GM12878 (cell line): Measurements from ENCODE around the gene CCDC27. TPM values are rescaled to one million over a fixed set of nuclear protein-coding genes. Genes with fewer than 3 reads are reported as not detected.
A peak's percentile ranks its signal among the peaks of the same experiment; 100 is the strongest.

Experiments
- ATF7 ChIP-seq: fragments of 450-650 bp; IDR thresholded peaks from 2 replicates; pipeline ENCODE4 v1.6.1; 2016; ENCODE audit warnings: low read depth, mild to moderate bottlenecking
- CEBPB ChIP-seq, 2 experiments: fragments of 150-350 bp in 1 of 2; IDR thresholded peaks; 2 replicates each; pipeline ENCODE4 v1.6.1; 2012 to 2014; ENCODE audit warnings: low read depth in 2 of 2, low read length in 2 of 2, borderline replicate concordance in 1 of 2, inconsistent platforms in 1 of 2
- IRF4 ChIP-seq: IDR thresholded peaks from 2 replicates; pipeline ENCODE4 v1.6.1; 2011; ENCODE audit warnings: low read depth, low read length
- KLF5 ChIP-seq: fragments of 450-650 bp; IDR thresholded peaks from 2 replicates; pipeline ENCODE4 v1.6.1; 2014; ENCODE audit warnings: mild to moderate bottlenecking; ENCODE audit not compliant: partially characterized antibody
- MYC ChIP-seq: IDR thresholded peaks from 2 replicates; pipeline ENCODE4 v1.6.1; 2011; ENCODE audit warnings: mild to moderate bottlenecking, low read length, moderate library complexity, inconsistent platforms; ENCODE audit not compliant: insufficient read depth, insufficient replicate concordance, insufficient read length, severe bottlenecking
- POLR2A ChIP-seq: IDR thresholded peaks from 2 replicates; pipeline ENCODE4 v1.6.1; 2011; ENCODE audit warnings: low read depth, mild to moderate bottlenecking, low read length
- POLR2AphosphoS2 ChIP-seq: IDR thresholded peaks from 2 replicates; pipeline ENCODE4 v1.6.1; 2011; ENCODE audit warnings: low read depth, mild to moderate bottlenecking, low read length, improper control_type of control experiment, moderate library complexity
- RAD51 ChIP-seq: fragments of 450-650 bp; IDR thresholded peaks from 2 replicates; pipeline ENCODE4 v1.6.1; 2016; ENCODE audit warnings: moderate library complexity, mild to moderate bottlenecking, inconsistent platforms
- SP1 ChIP-seq: IDR thresholded peaks from one replicate; pipeline ENCODE4 v1.6.1; 2011; ENCODE audit warnings: low read depth, low read length
- TBL1XR1 ChIP-seq: IDR thresholded peaks from 2 replicates; pipeline ENCODE4 v1.6.1; 2012; ENCODE audit warnings: low read depth, low read length, improper control_type of control experiment
- ZNF217 ChIP-seq: fragments of 450-650 bp; IDR thresholded peaks from 2 replicates; pipeline ENCODE4 v1.6.1; 2017; ENCODE audit warnings: antibody characterized with exemption, mild to moderate bottlenecking
- ZNF384 ChIP-seq: IDR thresholded peaks from 2 replicates; pipeline ENCODE4 v1.6.1; 2012; ENCODE audit warnings: low read depth, mild to moderate bottlenecking, low read length, improper control_type of control experiment, borderline replicate concordance
- polyA plus RNA-seq, 11 experiments: library from polyadenylated mRNA; depleted of rRNA in 4 of 11; unstranded in 6 of 11; stranded (reverse) in 5 of 11; fragments of >200 nt; fragmentation: Nextera tagmentation in 4 of 11; fragmentation: Illumina TruSeq in 1 of 11; extraction: Ambion mirVana in 4 of 11; extraction: Trizol in 1 of 11; gene quantifications; 1 replicate in 1 of 11; 2 replicates in 10 of 11; pipeline versions ENCODE4 v1.2.1 to v1.2.3, GENCODE V29; 2011 to 2016; ENCODE audit warnings: inconsistent platforms in 2 of 11, missing spikeins in 2 of 11, low read depth in 1 of 11
- total RNA-seq, 4 experiments: library from RNA; depleted of rRNA in 3 of 4; stranded (reverse); fragments of >200 nt in 3 of 4; fragmentation: Illumina TruSeq in 1 of 4; extraction: Trizol in 1 of 4; gene quantifications; 2 replicates each; pipeline versions ENCODE4 v1.2.1 to v1.2.3, GENCODE V29; 2013 to 2021
- TF ChIP-seq, protein P1 (sequence below): IDR thresholded peaks from 2 replicates; pipeline ENCODE4 v1.6.1; 2012; ENCODE audit warnings: improper control_type of control experiment, low read depth, low read length; ENCODE audit not compliant: insufficient replicate concordance
- TF ChIP-seq, protein P2 (sequence below): IDR thresholded peaks from 2 replicates; pipeline ENCODE4 v1.6.1; 2012; ENCODE audit warnings: mild to moderate bottlenecking, low read depth, low read length
- TF ChIP-seq, protein P3 (sequence below): fragments of 450-650 bp; IDR thresholded peaks from 2 replicates; pipeline ENCODE4 v1.6.1; 2014; ENCODE audit warnings: mild to moderate bottlenecking

CCDC27 gene
- total and polyA plus RNA-seq, 10 of the 15 experiments (the other 5 are each of a cell fraction or from before 2014, with no cell fraction given): 0.05 TPM; not detected in 9

DNA sequence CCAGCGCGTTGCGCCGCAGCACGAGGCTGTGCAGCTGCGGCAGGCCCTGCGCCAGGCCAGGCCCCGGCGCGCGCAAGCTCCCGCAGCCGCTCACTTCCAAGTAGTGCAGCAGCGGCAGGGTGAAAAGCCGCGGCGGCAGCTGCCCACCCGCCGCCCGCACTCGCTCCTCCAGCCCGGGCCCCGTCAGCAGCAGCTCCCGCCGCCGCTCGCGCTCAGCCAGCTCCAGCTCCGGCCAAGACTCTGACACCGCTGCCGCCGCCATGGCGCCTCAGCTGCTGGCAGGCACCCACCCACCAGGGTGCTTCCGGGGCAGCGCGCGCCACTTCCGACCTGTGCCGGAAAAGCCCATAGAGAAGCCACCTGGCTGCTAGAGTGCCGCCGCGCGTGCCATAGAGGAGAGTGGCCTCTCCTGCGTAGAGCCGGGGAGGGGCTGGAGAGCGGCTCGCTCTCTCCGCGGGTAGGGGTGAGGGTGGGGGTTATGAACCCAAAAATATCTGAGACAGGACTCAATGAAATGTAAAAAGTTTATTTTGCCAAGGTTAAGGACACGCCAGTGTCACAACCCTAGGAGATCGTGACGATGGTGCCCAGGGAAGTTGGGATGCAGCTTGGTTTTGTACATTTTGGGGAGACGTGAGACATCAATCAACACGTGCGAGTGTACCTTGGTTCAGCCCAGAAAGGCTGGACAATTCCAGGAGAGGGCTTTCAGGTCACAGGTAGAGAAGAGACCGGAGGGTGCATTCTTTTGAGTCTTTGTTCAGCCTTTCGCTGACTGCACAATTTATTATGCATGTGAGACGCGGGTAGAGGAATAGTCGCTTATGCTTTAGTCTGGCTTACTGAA, 44.2 kb downstream of the CCDC27 start, which contains the start of gene LRRC47 (continued):
- TF ChIP-seq, protein P1, sequence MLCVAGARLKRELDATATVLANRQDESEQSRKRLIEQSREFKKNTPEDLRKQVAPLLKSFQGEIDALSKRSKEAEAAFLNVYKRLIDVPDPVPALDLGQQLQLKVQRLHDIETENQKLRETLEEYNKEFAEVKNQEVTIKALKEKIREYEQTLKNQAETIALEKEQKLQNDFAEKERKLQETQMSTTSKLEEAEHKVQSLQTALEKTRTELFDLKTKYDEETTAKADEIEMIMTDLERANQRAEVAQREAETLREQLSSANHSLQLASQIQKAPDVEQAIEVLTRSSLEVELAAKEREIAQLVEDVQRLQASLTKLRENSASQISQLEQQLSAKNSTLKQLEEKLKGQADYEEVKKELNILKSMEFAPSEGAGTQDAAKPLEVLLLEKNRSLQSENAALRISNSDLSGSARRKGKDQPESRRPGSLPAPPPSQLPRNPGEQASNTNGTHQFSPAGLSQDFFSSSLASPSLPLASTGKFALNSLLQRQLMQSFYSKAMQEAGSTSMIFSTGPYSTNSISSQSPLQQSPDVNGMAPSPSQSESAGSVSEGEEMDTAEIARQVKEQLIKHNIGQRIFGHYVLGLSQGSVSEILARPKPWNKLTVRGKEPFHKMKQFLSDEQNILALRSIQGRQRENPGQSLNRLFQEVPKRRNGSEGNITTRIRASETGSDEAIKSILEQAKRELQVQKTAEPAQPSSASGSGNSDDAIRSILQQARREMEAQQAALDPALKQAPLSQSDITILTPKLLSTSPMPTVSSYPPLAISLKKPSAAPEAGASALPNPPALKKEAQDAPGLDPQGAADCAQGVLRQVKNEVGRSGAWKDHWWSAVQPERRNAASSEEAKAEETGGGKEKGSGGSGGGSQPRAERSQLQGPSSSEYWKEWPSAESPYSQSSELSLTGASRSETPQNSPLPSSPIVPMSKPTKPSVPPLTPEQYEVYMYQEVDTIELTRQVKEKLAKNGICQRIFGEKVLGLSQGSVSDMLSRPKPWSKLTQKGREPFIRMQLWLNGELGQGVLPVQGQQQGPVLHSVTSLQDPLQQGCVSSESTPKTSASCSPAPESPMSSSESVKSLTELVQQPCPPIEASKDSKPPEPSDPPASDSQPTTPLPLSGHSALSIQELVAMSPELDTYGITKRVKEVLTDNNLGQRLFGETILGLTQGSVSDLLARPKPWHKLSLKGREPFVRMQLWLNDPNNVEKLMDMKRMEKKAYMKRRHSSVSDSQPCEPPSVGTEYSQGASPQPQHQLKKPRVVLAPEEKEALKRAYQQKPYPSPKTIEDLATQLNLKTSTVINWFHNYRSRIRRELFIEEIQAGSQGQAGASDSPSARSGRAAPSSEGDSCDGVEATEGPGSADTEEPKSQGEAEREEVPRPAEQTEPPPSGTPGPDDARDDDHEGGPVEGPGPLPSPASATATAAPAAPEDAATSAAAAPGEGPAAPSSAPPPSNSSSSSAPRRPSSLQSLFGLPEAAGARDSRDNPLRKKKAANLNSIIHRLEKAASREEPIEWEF: no peak
- TF ChIP-seq ZNF217: no peak
- TF ChIP-seq CEBPB (IDR thresholded peaks at IDR 0.05; ENCODE audit: borderline replicate concordance in 1 of 2, low read depth in 2 of 2, low read length in 2 of 2): no peak
- no peak for TF ChIP-seq ZNF384
- TF ChIP-seq, protein P2, sequence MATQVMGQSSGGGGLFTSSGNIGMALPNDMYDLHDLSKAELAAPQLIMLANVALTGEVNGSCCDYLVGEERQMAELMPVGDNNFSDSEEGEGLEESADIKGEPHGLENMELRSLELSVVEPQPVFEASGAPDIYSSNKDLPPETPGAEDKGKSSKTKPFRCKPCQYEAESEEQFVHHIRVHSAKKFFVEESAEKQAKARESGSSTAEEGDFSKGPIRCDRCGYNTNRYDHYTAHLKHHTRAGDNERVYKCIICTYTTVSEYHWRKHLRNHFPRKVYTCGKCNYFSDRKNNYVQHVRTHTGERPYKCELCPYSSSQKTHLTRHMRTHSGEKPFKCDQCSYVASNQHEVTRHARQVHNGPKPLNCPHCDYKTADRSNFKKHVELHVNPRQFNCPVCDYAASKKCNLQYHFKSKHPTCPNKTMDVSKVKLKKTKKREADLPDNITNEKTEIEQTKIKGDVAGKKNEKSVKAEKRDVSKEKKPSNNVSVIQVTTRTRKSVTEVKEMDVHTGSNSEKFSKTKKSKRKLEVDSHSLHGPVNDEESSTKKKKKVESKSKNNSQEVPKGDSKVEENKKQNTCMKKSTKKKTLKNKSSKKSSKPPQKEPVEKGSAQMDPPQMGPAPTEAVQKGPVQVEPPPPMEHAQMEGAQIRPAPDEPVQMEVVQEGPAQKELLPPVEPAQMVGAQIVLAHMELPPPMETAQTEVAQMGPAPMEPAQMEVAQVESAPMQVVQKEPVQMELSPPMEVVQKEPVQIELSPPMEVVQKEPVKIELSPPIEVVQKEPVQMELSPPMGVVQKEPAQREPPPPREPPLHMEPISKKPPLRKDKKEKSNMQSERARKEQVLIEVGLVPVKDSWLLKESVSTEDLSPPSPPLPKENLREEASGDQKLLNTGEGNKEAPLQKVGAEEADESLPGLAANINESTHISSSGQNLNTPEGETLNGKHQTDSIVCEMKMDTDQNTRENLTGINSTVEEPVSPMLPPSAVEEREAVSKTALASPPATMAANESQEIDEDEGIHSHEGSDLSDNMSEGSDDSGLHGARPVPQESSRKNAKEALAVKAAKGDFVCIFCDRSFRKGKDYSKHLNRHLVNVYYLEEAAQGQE: no peak
- no peak for TF ChIP-seq POLR2AphosphoS2
- TF ChIP-seq, protein P3, sequence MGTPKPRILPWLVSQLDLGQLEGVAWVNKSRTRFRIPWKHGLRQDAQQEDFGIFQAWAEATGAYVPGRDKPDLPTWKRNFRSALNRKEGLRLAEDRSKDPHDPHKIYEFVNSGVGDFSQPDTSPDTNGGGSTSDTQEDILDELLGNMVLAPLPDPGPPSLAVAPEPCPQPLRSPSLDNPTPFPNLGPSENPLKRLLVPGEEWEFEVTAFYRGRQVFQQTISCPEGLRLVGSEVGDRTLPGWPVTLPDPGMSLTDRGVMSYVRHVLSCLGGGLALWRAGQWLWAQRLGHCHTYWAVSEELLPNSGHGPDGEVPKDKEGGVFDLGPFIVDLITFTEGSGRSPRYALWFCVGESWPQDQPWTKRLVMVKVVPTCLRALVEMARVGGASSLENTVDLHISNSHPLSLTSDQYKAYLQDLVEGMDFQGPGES: no peak
- TF ChIP-seq SP1: no peak
- TF ChIP-seq KLF5: peak; percentile 63
- no peak for TF ChIP-seq RAD51
- TF ChIP-seq ATF7: no peak
- TF ChIP-seq TBL1XR1: peak; percentile 88
- TF ChIP-seq IRF4: no peak
- peak; percentile 95 for TF ChIP-seq POLR2A
- no peak for TF ChIP-seq MYC
